HG02642 (cell line): ENCODE measurements around the gene C16orf96.
"Not testable (repeated sequence)": the region's sequence is repeated elsewhere in the genome, so short reads cannot be mapped to it uniquely, and the experiment has no call there.

Experiments
- ATAC-seq: cut with Tn5 transposase; IDR thresholded peaks from one replicate; pipeline ENCODE4 v1.9.1; 2021; ENCODE audit warnings: mild to moderate bottlenecking; ENCODE audit not compliant: unreplicated experiment, poor library complexity

C16orf96 gene

GRCh38 chr16:4557973-4558372 lies 1.8 kb downstream of the C16orf96 start:
- ATAC-seq: no peak

GRCh38 chr16:4561596-4561995 lies 5.5 kb downstream of the C16orf96 start:
- no peak for ATAC-seq

GRCh38 chr16:4564661-4565267 lies 8.6 kb downstream of the C16orf96 start:
- no peak for ATAC-seq

- no peak for ATAC-seq
Observed at GRCh38 chr16:4566144-4566543, 10.0 kb downstream of the C16orf96 start.

DNA sequence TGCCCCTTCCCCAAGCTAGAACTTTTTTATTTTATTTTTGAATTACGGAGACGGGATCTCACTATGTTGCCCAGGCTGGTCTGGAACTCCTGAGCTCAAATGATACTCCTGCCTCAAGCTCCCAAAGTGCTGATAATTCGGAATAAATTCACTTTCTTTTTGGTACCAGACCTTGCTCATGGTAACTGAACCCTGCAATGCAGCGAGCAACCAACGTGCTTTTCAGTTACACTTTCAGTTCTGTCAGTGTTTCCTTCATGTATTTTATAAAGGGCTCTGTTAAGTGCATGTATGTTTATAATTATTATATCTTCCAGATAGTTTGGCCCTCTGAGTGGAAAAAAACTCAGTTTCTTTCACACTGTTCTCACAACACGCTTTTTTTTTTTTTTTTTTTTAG lies 13.9 kb downstream of the C16orf96 start:
- ATAC-seq: no peak

DNA sequence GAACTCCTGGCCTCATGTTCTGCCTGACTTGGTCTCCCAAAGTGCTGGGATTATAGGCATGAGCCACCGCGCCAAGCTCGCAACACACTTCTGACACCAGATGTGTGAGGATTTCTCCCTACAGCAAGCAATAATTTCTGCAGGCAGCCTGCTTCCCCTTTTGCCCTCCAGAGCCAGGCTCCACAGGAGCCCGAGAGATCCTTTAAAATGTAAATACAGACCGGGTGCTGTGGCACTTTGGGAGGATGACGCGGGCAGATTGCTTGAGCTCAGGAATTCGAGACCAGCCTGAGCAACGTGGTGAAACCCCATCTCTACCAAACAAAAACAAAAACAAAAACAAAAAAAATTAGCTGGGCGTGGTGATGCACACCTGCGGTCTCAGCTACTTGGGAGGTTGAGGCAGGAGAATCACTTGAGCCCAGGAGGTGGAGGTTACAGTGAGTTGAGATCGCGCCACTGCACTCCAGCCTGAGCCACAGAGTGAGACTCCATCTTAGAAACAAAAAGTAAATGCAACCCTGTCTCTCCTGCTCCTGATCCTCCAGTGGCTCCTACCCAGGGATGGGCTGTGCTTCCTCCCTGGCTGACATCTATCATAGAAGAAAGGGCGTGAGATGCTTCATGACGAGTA lies 14.7 kb downstream of the C16orf96 start:
- no peak for ATAC-seq

- ATAC-seq: no peak
Observed at GRCh38 chr16:4572715-4573114, 16.6 kb downstream of the C16orf96 start.

GRCh38 chr16:4573926-4574325 lies 17.8 kb downstream of the C16orf96 start:
- ATAC-seq: not testable (repeated sequence)

DNA sequence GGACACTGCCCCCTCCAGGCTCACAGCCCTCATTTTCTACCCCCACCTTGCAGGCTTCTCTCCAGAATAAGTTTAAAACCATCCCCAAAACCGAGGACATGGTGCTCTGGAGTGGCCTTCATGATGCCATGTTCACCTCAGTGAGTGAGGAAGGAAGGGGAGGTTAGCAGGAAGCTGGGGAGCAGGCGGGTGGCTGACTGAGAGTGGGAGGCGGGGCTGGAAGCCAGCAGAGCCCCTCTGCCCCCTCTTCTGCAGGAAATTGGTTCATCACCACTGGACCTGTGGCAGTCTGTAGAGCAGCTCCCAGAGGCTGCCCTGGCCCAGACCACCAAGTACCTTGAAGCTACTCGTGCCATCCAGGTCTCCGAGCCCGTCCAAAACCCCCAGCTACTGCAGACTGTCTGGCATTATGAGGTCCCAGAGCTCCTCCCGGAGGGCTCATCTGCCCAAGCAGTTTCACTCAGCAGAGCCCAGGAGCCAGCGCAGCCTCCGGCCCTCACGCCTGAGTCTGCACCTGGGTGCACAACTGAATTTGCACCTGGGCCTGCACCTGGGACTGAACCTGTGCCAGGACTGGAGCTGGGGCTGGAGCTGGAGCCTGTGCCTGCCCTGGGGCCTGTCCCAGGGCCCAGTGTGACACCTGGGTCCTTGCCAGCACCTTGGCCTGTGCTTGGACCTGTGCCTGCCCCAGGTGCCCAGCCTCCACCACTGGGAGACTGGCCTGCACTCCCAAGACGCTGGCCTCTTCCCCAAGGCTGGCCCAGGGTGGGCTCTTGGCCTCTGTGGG lies 19.0 kb downstream of the C16orf96 start:
- no peak for ATAC-seq

DNA sequence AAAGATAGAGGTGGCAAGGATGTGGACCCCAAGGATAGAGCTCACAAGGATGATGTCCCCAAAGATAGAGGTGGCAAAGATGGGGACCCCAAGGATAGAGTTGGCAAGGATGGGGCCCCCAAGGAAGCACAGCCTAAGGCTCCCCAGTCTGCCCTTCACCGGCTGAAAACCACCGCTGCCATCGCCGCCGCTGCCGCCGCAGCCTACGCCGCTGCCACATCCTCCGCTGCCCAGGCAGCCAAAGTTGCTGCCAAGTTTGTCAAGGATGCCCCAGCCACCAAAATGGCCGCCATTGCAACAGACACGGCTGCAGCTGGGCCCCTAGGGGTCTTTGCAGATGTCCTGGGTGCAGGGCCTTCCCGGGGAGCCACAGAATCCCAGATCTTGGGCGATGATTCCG lies 19.9 kb downstream of the C16orf96 start:
- ATAC-seq: no peak

DNA sequence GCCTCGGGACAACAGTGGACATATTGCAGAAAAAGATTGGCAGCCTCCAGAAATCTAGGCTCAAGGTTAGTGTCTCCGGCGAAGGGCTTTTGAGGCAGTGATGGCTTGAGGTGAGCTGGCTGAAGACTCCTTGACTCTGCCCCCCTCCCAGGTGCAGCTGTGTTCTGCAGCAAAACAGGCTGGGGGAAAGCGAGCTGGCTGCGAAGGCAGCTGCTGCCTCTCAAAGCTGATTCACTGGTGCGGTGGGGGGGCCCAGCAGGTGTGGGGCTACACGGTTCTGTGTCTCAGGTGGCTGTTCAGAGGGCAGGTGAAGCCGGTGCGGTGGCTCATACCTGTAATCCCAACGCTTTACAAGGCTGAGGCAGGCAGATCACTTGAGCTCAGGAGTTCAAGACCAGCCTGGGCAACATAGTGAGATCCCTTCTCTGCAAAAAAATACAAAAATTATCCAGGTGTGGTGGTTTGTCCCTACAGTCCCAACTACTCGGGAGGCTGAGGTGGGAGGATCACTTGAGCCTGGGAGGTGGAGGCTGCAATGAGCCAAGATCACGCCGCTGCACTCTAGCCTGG lies 22.9 kb downstream of the C16orf96 start:
- no peak for ATAC-seq

- no peak for ATAC-seq
Observed at GRCh38 chr16:4580250-4580649, 24.1 kb downstream of the C16orf96 start.

GRCh38 chr16:4583906-4584305 lies 27.8 kb downstream of the C16orf96 start:
- no peak for ATAC-seq

- no peak for ATAC-seq
Observed at GRCh38 chr16:4586291-4586690, 30.2 kb downstream of the C16orf96 start.

GRCh38 chr16:4588386-4588785 lies 32.2 kb downstream of the C16orf96 start:
- ATAC-seq: no peak

DNA sequence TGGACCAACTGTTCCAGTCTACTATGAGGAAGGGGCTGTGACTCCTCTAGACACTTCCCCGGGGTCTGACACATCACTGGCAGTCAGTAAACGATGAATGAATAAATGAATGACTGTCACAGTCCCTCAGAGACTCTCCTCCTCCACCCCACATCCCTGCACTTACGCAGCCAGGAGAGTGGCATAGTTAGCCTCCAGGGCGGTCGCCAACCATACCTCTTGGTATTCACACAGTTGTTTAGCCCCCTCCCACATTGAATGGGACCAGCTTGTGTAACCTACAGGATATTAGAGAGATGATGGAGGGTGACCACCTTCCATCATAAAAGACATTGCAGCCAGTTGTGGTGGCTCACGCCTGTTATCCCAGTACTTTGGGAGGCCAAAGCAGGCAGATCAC lies 32.8 kb downstream of the C16orf96 start:
- no peak for ATAC-seq

DNA sequence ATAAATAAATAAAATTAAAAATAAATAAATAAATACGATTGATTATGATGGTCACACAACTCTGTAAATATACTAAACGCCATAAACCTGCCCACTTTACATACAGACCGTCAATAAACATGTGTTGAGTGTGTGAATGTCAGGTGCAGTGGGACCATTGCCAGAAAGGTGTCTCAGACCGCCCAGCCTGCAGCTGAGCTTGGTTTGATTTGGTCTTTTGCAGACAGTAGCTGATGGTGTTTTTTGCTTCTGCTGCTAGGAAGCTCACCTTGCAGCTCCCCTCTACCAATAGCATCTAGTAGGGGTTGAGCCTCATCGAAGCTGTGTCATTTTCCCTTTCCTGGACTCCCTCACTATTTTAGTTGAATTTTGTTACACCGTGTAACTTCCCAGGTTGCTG lies 35.1 kb downstream of the C16orf96 start:
- ATAC-seq: no peak

DNA sequence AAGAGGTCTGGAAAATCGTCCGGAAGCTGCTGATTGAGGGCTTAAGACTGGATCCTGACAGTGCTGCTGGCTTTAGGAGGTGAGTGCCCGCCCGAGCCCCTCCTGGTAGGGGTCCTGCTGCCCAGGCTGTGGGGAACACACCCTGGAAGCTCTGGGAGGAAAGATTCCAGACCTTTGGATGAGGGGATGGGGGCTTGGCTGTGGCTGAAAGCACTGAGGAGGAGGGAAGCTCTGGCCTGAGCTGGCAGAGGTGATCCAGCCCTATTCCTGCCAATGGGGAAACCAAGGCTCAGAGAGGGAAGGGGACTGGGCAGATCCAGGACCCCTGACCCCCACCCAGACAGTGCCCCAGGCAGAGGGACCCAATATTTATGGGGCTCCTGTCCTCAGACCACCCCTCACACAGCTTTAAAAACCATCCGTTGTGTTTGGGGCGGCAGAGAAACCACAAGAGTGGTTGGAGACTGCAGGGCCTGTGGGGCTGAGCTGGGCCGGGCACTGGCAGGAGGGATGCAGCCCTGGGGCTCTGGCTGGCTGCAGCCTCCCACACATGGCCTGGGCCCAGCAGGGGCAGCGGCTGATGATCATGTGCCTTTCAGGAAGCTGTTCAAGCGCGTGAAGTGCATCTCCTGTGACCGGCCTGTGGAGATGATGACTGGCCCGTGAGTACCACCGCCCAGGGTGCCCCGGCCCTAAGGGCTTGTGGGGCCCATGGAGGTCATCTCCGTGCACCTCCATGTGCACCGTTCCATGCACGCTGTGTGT lies 35.7 kb downstream of the C16orf96 start:
- no peak for ATAC-seq

DNA sequence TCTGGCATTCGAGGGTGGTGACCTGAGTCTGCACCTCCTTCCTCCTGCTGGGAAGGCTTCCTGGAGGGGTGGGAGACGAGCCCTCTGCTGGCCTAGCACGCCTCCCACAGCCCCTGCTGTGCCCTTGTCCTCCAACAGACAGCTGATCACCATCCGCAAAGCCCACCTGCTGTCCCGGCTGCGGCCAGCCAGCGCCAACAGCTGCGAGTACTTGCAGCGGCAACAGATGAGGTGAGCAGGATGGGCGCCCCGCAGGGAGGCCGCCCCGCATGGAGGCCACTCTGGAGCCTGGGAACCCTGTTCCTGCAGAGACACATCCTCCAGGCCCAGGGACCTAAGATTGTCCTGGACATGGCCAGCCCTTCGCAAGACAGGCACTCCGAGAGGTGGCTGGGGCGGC lies 36.9 kb downstream of the C16orf96 start:
- no peak for ATAC-seq
